ENCODE data around the gene XRCC2. TPM values are rescaled to one million over a fixed set of nuclear protein-coding genes. Genes with fewer than 3 reads are reported as not detected.

The XRCC2 gene
- total RNA-seq, 3 donors from 2014 or later (not counting 1 experiment from before 2014, with no cell fraction given), result 1.0 to 1.3 (median 1.2) TPM

DNA sequence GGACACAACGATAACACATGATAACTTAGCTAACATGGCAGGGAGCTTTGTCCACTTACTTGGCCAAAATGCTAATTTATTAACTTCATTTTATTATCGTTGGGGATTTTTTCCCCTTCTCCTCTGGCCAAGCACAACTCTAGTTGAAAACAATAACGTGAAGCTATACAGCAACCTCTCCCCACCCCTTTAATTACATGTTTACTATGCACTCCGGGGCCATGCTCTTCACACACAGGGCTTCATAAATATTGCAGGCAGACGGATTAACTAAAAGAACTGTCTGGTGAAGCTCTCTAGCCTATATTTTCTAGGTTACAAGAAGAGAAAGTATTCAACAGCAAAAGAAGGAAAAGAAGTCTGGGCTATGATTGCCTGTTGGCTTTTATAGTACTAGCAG, 51.7 kb downstream of the XRCC2 start:
- H3K36me3 ChIP-seq (ENCODE audit: control insufficient read depth, insufficient read depth, low read length), result no peaks in the 10 kb centered on the region
- H3K4me1 ChIP-seq (ENCODE audit: control insufficient read depth, insufficient read depth, low read length), result no peaks in the 10 kb centered on the region
- no peak overlapping the region for H3K27ac ChIP-seq (ENCODE audit: low read length)
- Mint-ChIP-seq H3K9me3 (no peaks in the 10 kb centered on the region), H3K36me3 (no peaks in the 10 kb centered on the region), H3K4me3 (no peak overlapping the region), H3K27me3 (ENCODE audit: low read depth in 2 of 2) (no peaks in the 10 kb centered on the region), H3K27ac (no peak overlapping the region), H3K4me1 (no peaks in the 10 kb centered on the region)
- no peaks in the 10 kb centered on the region for H3K27me3 ChIP-seq (ENCODE audit: control insufficient read depth, insufficient read depth, low read length)
- H3K9me3 ChIP-seq (ENCODE audit: control insufficient read depth, insufficient read depth, low read length), result no peaks in the 10 kb centered on the region
- 91% methylated on average over 5 of the region's 5 CpGs for WGBS (ENCODE audit: insufficient coverage)
- no peak overlapping the region for H3K4me3 ChIP-seq (ENCODE audit: low read length)
- ATAC-seq, result no peak
- DNase-seq, result no peak
- intact Hi-C loops (cut with micrococcal nuclease), result no loop called here
- TF ChIP-seq, protein P1, sequence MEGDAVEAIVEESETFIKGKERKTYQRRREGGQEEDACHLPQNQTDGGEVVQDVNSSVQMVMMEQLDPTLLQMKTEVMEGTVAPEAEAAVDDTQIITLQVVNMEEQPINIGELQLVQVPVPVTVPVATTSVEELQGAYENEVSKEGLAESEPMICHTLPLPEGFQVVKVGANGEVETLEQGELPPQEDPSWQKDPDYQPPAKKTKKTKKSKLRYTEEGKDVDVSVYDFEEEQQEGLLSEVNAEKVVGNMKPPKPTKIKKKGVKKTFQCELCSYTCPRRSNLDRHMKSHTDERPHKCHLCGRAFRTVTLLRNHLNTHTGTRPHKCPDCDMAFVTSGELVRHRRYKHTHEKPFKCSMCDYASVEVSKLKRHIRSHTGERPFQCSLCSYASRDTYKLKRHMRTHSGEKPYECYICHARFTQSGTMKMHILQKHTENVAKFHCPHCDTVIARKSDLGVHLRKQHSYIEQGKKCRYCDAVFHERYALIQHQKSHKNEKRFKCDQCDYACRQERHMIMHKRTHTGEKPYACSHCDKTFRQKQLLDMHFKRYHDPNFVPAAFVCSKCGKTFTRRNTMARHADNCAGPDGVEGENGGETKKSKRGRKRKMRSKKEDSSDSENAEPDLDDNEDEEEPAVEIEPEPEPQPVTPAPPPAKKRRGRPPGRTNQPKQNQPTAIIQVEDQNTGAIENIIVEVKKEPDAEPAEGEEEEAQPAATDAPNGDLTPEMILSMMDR (IDR thresholded peaks at IDR 0.05), result no peak

- Mint-ChIP-seq H3K4me1 (no peaks in the 10 kb centered on the region), H3K9me3 (no peaks in the 10 kb centered on the region), H3K27me3 (ENCODE audit: low read depth in 2 of 2) (no peaks in the 10 kb centered on the region), H3K27ac (no peak overlapping the region), H3K4me3 (no peak overlapping the region), H3K36me3 (no peaks in the 10 kb centered on the region)
- intact Hi-C loops (cut with micrococcal nuclease), result no loop called here
- DNase-seq (no peak), ATAC-seq (no peak)
- Histone ChIP-seq H3K4me1 (ENCODE audit: control insufficient read depth, insufficient read depth, low read length) (no peaks in the 10 kb centered on the region), H3K27me3 (ENCODE audit: control insufficient read depth, insufficient read depth, low read length) (no peaks in the 10 kb centered on the region), H3K4me3 (ENCODE audit: low read length) (no peak overlapping the region), H3K27ac (ENCODE audit: low read length) (no peak overlapping the region), H3K9me3 (ENCODE audit: control insufficient read depth, insufficient read depth, low read length) (no peaks in the 10 kb centered on the region), H3K36me3 (ENCODE audit: control insufficient read depth, insufficient read depth, low read length) (no peaks in the 10 kb centered on the region)
- WGBS (ENCODE audit: insufficient coverage), result 100% methylated on average over 1 of the region's 1 CpG
- TF ChIP-seq, protein P1 (IDR thresholded peaks at IDR 0.05), result no peak
These were observed 54.5 kb downstream of the XRCC2 start for GRCh38 chr7:152621426-152621825.

DNA sequence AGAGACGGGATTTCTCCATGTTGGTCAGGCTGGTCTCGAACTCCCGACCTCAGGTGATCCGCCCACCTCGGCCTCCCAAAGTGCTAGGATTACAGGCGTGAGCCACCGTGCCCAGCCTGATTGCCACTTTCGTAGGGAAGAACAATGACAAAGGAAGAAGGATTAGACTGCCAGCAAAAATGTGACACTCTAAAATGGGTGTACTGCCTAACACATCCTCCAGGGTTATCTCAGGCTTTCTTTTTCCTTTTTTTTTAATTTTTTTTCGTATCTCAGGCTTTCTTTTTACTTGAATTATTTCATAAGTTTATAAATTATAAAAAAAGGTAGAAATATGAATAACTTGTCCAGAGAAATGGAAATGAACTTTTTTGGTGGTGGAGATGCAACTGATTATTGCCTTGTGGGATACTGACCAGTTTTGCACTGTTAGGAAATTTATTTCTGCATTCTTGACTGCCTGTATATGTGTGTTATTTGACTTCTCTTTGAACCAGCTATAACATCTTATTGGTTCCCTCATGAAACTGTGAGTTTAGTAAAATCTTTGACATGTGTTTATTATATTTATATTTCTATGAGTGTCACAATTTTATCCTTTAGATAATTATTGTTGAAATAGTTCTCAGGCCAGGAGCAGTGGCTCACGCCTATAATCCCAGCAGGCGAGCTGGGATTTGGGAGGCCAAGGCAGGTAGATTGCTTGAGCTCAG, 56.8 kb downstream of the XRCC2 start:
- Histone ChIP-seq H3K4me3 (ENCODE audit: low read length) (no peak overlapping the region), H3K27me3 (ENCODE audit: control insufficient read depth, insufficient read depth, low read length) (no peaks in the 10 kb centered on the region), H3K9me3 (ENCODE audit: control insufficient read depth, insufficient read depth, low read length) (no peaks in the 10 kb centered on the region), H3K4me1 (ENCODE audit: control insufficient read depth, insufficient read depth, low read length) (no peaks in the 10 kb centered on the region), H3K27ac (ENCODE audit: low read length) (no peak overlapping the region), H3K36me3 (ENCODE audit: control insufficient read depth, insufficient read depth, low read length) (no peaks in the 10 kb centered on the region)
- no peak overlapping the region for H3K4me3 Mint-ChIP-seq
- no peak overlapping the region for H3K27ac Mint-ChIP-seq
- no peaks in the 10 kb centered on the region for H3K36me3 Mint-ChIP-seq
- H3K9me3 Mint-ChIP-seq, result no peaks in the 10 kb centered on the region
- DNase-seq (no peak), ATAC-seq (no peak)
- H3K27me3 Mint-ChIP-seq (ENCODE audit: low read depth in 2 of 2), result no peaks in the 10 kb centered on the region
- intact Hi-C loops (cut with micrococcal nuclease), result loop anchor here (2.0 kb wide), 1 partner anchor 26 kb away; no protein-coding TSS in a partner anchor
- WGBS (ENCODE audit: insufficient coverage), result 97% methylated on average over 10 of the region's 11 CpGs
- TF ChIP-seq, protein P1 (IDR thresholded peaks at IDR 0.05), result no peak
- no peaks in the 10 kb centered on the region for H3K4me1 Mint-ChIP-seq

DNA sequence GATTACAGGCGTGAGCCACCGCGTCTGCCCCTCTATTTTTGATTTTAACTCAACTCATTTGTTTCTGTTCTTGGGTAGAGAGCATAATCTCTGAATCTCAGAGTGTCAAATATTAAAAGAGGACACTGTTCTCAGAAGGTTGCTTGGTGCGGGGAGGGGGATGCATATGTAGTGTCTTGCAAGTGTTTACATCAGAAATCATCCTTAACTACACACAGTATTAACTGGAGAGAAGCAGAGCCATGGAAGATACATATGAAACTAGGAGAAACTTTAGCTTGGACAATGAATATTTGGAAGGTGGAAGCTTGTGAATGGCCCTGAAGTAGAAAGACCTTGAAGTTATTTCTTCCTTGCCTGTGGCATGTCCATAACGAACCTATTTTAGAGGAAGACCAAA, 57.5 kb downstream of the XRCC2 start:
- Histone ChIP-seq H3K27me3 (ENCODE audit: control insufficient read depth, insufficient read depth, low read length) (no peaks in the 10 kb centered on the region), H3K27ac (ENCODE audit: low read length) (no peak overlapping the region), H3K9me3 (ENCODE audit: control insufficient read depth, insufficient read depth, low read length) (no peaks in the 10 kb centered on the region), H3K4me3 (ENCODE audit: low read length) (no peak overlapping the region), H3K4me1 (ENCODE audit: control insufficient read depth, insufficient read depth, low read length) (no peaks in the 10 kb centered on the region), H3K36me3 (ENCODE audit: control insufficient read depth, insufficient read depth, low read length) (no peaks in the 10 kb centered on the region)
- H3K9me3 Mint-ChIP-seq, result no peaks in the 10 kb centered on the region
- TF ChIP-seq, protein P1 (IDR thresholded peaks at IDR 0.05), result no peak
- no peak overlapping the region for H3K27ac Mint-ChIP-seq
- no peaks in the 10 kb centered on the region for H3K36me3 Mint-ChIP-seq
- DNase-seq (no peak), ATAC-seq (no peak)
- H3K27me3 Mint-ChIP-seq (ENCODE audit: low read depth in 2 of 2), result no peaks in the 10 kb centered on the region
- no peak overlapping the region for H3K4me3 Mint-ChIP-seq
- H3K4me1 Mint-ChIP-seq, result no peaks in the 10 kb centered on the region
- intact Hi-C loops (cut with micrococcal nuclease), result loop anchor here (2.0 kb wide), 1 partner anchor 26 kb away; no protein-coding TSS in a partner anchor
- 96% methylated on average over 4 of the region's 5 CpGs for WGBS (ENCODE audit: insufficient coverage)

Measured in natural killer cell (primary cell).